Stimulated activated CD4-positive, alpha-beta T cell treated with anti-CD3 and anti-CD28 coated beads, Interleukin-4, amount 100 ng/mL, for 48 hours (primary cell): Measurements from ENCODE around the gene SMC6.

Source experiments
- DNase-seq, 2 donors: peaks; one replicate each; pipeline ENCODE4 v3.0.0-alpha.2; 2020; ENCODE audit warnings: low read depth in 2 of 2

The SMC6 gene, protein sequence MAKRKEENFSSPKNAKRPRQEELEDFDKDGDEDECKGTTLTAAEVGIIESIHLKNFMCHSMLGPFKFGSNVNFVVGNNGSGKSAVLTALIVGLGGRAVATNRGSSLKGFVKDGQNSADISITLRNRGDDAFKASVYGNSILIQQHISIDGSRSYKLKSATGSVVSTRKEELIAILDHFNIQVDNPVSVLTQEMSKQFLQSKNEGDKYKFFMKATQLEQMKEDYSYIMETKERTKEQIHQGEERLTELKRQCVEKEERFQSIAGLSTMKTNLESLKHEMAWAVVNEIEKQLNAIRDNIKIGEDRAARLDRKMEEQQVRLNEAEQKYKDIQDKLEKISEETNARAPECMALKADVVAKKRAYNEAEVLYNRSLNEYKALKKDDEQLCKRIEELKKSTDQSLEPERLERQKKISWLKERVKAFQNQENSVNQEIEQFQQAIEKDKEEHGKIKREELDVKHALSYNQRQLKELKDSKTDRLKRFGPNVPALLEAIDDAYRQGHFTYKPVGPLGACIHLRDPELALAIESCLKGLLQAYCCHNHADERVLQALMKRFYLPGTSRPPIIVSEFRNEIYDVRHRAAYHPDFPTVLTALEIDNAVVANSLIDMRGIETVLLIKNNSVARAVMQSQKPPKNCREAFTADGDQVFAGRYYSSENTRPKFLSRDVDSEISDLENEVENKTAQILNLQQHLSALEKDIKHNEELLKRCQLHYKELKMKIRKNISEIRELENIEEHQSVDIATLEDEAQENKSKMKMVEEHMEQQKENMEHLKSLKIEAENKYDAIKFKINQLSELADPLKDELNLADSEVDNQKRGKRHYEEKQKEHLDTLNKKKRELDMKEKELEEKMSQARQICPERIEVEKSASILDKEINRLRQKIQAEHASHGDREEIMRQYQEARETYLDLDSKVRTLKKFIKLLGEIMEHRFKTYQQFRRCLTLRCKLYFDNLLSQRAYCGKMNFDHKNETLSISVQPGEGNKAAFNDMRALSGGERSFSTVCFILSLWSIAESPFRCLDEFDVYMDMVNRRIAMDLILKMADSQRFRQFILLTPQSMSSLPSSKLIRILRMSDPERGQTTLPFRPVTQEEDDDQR

DNA sequence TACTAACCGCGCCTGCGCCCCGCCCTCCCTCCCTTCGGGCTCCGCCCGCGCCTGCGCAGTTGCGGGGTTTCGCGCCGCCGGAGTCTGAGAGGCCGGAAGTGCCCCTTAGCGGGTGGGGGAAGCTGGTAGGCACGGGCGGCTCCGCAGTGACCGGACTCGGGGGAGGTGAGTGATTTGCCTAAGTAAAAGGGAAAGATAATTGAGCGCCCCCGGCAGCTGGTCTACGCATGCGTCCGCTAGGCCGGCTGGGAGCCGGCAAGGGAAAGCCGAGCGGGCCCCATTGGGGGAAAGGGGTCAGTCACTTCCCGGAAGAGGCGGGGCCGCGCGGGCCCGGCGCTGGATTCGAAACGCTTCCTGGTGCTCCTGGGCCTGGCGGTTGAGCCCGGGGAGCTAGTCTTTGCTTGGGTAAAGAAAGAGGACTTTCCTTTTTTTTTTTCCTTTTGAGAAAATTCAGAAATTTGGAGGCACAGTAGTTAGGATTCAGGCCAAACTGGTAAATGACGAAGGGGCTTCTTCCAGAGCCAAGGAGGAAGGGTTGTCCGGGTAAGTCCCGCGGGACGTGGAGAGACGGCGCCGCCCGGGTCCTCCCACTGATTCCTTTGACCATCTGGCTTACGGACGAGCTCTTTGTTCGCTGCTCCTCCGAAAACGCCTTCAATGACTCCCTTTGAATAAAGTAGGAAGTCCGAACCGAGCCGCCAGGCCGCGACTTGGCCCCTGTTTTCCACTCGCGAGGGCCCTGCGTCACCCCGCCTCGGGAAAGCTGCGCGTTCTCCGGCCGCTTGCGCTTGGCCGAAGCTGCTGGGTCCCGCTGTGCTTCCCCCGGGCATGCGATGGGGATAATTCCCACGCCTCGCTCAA lies at the start of gene SMC6, which contains the start of gene GEN1:
TSS of gene SMC6 (minus strand) at position 8 of the 861 bp plus-strand sequence. CDS start 7,864 bp downstream, outside the sequence.
TSS of gene GEN1 (plus strand) at position 336 of the 861 bp plus-strand sequence. CDS start 5,806 bp downstream, outside the sequence.
- peak; percentile 88 for DNase-seq

DNA sequence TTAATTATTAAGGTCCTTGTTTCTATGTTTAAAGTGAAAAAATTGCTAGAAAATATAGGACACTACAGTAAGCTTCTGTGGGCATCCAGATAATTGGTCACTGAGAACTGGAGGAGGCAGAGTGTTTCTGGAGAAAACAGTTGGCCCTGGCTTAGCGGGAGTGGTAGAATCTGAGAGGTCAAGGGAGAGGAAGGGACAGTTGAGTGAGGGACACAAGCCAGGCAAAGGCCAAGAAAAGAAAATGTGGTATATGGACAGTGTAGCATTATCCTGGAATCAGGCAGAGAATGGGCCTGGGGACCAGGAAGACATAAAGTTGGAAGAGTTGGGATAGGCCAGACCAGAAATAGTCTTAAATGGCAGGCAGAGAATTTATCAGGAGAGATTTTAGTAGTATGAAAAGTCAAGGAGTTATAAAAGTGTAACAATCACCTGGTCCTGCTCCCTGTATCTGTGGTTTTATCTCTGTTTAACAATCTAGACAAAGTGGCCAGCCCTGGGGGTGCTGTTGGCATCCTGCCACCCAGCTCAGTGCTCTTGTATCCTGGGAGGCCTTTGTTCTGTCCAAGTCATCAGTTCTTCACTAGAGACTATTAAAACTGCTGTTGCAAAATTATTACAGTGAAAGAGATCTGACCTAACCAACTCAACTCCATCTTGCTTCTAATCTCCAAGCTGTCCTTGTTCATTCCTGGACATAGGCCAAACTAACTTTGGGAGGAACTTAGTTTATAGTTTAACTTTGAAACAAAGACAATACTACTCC lies 47.3 kb upstream of the SMC6 start:
- DNase-seq = no peak

DNA sequence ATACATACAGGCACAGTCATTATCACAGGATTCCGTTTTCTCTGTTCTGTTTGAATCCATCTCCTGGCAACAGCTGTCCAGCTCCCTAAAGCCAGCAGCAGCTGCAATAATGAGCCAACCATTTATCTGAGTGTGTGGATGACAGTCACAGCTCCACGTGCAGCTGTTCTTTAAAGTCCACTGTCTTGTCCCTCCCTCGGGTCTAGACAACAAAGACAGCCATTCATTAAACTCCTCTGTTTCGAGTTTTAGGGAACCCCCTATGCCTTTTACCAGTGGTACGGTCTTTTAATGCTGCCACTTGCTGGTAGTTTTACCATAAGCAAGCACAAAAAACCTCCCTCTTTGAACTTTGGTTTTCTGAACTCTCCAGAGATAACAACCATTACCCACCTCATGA lies 46.6 kb upstream of the SMC6 start:
- no peak for DNase-seq

DNA sequence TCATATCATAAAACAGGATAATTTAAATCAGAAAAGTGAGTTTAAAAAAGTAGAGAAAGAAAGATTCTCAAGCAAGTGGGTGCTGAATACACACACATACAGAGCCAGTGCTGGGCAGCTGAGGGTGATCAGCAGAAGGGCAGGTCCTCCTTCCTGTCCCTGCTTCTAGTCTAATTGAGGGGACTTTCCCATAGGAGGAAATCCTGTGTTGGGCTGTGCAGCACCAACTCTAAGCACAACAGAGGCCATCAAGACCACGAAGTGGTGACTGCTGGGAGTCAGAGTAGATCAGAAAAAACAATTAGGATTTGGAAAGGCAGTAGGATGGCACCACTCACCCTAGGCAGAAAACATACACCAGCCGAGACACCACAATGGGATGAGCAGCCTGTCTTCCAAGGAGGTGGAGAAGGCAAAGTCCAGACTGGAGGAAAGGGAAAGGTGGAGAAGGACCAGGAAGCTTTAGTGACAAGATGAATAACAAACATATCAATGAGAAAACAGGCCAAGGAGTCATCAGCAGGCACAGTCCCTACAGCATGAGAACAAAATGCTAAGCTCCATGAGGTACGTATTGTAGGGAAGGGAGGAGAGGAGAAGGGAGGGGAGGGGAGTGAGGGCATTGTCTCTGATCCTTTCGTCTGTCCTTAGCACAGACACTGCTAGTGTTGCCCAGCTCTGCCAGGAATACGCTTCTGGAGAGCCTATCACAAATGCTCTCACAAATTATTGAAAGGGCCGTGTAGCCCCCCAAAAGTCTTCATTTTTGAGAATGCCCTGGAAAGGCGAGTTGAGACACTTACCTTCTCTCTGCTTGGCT lies 45.9 kb upstream of the SMC6 start:
- no peak for DNase-seq

DNA sequence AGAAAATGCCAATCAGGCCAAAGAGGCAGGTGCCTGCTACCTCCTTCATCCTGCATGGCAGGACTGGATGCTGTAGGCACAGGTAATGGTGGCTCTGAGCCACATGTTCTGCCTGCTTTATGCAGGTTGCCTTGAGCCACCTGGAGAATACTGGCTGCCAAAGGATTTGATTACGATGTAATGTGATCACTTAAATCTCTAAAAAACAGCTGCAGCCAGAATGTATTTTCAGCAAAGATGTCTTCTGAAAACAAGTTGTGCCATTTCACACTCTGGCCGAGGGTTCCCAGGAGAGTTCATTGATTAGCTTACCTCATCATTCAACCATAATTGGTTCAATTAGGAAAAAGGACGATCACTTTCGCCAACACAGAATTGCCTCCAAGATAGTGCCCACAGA lies 44.7 kb upstream of the SMC6 start:
- DNase-seq = no peak

DNA sequence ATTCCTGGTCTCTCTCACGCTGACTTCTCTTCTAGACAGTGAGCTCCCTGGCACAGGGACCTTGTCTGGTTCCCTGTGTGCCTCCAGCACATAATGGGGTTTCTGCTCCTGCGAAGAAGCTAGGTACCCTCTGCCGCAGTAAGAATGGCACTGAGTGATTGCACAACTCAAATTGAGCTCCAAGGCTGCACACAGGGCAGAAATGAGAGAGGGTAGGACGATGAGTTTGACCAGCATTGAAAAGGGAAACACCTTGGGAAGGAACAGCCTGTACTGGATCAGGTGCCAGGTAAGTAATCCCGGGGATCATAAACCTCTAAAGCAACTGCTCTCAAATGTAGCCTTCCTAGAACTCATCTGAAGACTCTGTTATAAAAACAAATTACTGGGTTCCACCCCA lies 41.7 kb upstream of the SMC6 start:
- no peak for DNase-seq

DNA sequence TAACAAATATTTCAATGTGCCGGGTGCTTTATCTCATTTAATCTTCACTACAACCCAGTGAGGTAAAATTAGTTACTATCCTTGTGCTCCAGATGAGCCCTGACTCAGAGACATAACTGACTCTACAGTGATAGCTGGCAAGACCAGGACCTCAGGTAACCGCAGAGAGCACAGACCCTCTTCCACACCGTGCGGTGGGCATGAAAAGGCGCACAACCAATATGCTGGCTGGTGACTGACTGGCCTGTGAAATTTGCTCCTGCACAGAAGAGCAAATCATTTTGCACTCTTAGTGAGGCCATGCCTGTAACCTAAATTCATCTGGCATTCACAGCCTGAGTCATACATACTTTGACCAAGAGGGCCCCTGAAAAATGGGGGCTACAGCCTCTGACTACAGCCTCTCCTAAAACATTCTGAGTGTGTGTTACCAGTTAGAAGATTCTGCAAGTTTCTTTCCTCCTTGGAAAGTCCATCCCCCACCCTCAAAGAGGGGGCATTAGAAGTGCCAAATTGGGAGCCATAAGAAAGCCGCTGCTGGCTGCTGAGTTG lies 40.3 kb upstream of the SMC6 start:
- no peak for DNase-seq

DNA sequence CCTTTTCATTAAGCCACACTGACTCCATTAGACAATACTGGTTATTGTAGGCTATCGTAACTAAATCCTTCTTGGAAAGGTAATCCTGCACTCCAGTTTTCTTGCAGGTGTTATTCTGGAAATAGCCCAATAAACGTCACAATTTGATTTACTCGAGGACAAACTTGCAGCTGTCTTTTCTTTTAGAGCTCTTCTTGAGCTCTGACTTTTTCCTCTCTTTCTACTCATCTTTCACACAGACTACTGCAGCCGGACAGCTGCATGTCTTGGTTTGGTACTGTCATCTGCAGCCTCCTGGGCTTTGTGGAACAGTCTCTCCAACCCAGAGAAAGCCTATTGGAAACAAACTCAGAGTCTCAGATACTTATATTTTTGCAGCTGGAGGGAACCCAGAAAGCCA lies 39.7 kb upstream of the SMC6 start:
- DNase-seq = no peak

DNA sequence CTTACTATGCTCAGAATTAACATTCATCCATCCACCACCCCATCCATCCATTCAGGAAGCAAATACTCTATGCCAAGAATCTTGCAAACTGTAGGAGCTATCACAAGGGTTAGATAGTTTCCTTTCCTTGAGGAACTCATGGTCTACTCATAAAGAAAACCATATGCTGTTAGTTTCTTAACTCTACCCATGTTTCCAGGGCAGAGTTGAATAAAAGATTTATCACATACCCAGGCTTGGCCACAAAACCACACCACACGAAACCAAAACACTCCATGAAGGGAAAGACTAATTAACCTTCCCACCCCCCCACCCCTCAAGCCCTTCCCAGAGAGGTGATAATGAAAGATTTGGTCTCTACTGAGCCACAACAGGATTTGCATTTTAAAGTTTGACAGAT lies 38.9 kb upstream of the SMC6 start:
- no peak for DNase-seq

DNA sequence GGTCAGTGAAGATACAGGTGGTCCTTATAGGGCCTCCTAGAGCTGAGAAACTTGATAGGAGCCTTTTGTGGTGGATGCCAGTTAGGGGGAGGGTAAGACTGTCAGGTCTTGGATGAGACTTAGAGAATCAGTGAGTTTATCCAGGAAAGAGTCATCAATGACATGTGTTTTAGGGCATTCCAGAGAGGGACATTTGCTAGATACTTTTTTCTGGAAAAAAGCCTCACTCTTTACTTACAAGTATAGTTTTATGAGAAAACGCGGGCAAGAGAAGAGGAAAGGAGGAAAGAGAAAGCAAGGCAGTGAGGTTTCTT lies 38.2 kb upstream of the SMC6 start:
- no peak for DNase-seq

DNA sequence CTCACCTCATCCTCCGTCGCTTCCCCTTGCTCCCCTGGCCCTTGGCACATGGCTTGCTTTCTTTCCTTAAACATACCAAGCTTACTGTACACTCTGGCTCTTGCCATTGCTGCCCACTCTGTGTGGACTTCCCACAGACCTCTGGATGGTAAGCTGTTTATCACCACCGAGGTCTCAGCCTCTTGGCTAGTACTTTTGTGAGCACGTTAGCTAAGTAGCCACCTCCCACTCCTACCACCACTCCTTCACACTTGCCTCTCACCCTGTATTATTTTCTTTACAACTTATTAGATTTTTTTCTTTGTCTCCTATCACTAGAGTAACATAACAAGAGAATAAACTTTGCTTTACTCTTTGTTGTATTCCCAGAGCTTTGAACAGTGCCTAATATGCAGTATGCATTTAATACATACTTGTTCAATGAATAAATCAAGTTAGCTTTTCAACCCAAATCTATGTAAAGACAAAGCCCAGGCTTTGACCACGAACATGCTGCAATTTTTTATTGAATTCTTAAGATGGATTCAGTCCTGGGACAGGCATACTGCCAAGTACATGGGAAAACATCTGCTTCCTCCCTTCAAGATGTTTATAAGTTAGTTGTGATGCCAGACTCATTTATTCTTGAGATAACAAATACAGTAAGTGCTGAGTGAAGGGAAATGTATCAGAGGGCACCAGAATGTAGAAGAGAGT lies 37.7 kb upstream of the SMC6 start:
- DNase-seq = no peak

DNA sequence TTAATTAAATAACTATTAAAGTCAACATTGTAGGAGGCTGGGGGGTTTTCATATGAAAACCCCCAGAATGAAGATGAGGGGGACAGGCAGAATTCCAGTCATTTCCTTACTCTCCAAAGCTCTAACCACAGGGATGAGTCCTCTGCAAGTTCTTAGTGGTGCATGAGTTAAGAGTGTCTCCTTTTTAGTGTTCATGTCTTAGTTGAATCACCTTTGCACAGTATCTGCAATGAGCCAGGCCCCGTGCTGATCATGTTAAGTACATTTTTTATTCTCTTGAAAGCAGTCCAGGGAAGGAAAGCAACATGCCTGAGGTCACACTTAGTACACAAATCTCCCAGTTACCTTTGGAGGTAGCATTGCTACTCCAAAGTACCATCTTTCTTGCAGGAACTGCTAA lies 36.9 kb upstream of the SMC6 start:
- no peak for DNase-seq

DNA sequence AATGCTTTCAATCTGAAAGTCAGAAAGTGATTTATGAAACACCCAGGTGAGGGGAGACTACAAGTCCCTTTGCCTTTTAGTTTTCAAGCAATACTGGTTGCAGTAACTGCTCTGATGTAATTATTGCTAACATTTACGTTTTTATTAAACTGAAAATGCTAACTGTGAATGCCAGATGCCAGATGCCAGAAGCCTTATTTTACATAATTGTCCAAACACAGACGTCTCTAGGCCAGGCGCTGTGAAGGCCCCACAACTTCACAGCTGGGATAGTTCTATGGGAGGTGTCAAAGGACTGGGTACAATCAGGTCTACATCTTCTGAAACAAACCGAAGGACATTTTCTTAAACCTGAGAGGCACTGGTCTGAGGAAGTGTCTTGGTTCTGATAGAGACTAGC lies 35.2 kb upstream of the SMC6 start:
- DNase-seq = no peak

DNA sequence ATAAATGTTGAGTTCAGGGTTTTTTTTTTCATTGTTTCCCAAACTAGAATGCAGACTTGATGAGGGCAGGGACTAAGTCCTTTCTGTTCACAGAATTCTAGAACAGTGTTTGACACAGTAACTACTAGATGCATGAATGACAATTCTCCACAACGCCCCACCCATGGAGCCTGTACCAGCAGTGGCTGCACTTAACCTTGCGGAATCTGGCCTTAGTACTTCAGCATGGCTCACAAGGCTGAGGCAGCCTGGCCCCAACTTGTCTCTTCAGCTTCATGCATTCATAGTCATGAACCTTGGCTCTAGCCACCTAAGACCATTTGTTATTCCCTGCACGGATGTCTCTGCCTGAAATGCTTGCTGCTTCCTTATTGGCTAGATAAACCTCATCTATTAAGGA lies 33.1 kb upstream of the SMC6 start:
- no peak for DNase-seq

DNA sequence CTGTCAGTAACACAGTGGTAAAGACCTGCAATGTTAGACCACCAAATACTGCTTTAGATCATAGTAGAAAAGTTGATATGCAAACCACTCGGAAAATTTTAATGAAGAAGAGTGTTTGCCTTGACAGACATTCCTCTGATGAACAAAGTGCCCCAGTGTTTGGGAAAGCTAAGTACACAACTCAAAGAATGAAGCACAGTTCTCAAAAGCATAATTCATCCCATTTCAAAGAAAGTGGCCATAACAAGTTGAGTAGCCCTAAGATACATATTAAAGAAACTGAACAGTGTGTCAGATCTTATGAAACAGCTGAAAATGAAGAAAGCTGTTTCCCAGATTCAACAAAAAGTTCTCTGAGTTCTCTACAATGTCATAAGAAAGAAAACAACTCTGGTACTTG lies 27.9 kb upstream of the SMC6 start:
- DNase-seq = no peak

DNA sequence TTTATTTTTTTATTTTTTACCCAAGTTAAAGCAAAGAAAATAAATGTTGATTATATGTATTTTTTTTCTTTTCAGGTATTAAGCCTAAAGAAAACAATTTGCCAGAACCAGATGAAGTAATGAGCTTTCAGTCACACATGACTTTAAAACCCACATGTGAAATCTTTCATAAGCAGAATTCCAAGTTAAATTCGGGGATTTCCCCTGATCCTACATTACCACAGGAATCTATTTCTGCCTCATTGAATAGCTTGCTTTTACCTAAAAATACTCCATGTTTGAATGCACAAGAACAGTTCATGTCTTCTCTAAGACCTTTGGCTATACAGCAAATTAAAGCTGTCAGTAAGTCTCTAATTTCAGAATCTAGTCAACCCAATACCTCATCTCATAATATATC lies 26.9 kb upstream of the SMC6 start:
- DNase-seq = no peak

DNA sequence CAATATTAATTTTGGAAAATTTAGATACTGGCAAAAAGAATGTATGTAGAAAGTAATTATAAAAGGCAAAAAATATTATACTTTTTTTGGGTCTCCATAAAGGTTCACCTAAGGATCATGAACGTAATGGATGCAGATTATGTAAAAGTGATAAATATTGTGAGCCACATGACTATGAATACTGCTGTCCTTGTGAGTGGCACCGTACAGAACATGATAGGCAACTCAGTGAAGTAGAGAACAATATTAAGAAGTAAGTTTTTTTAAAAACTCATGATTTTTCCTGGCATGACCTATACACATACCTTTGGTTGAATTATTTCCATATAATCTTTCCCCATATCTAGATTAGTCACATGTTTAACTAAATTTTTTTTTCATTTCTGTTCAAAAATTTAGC lies 18.9 kb upstream of the SMC6 start:
- no peak for DNase-seq

DNA sequence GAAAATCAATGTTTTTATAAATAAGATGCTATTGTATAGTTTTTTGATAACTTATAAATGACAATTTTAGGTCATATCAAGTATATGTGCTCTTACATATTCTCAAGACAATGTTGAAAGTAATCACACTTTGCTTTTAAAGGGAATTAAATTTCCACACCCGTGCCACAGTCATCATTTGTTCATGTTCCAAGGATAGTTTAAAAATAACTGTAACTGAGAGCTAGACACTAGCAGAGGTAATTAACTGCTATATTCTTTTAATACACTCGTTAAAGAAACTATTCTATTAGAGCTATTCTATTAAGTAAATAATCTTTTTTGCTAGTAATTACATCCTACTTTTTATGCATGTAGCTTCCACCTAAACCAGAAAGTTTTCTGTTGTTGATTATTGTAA lies 18.3 kb upstream of the SMC6 start:
- no peak for DNase-seq

DNA sequence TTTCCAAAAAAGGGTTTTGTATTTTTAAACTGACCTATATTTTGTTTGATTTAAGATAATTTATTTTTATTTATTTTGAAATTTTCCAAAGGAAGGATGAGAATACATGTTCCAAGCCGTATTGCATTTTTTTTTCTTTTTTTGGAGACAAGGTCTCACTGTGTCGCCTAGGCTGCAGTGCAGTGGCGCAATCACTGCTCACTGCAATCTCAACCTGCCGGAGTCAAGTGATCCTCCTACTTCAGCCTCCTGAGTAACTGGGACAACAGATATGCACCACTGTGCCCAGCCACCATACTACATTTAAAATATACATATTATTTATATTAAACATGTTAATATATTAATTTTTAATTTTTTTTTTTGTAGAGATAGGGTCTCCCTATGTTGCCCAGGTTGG lies 15.3 kb upstream of the SMC6 start:
- no peak for DNase-seq
